Gastroesophageal sphincter (tissue), 4 donors: ENCODE results near the gene NYAP1. TPM values are rescaled to one million over a fixed set of nuclear protein-coding genes. Genes with fewer than 3 reads are reported as not detected.

Experiments
- ATAC-seq: fragments of 150-250 bp; one replicate; pipeline ENCODE4 v1.9.1; 2016; ENCODE audit warnings: mild to moderate bottlenecking, moderate library complexity
- H3K27ac ChIP-seq, 4 donors: fragments of 200-600 bp; sonication (generic) in 3 of 4; 1 replicate in 3 of 4; 2 replicates in 1 of 4; pipeline ENCODE4 v1.5.1; 2016 to 2019
- H3K27me3 ChIP-seq: fragments of 200-600 bp; sonication (generic); one replicate; pipeline ENCODE4 v1.5.1; 2019
- H3K36me3 ChIP-seq, 2 donors: fragments of 200-600 bp; sonication (generic); one replicate each; pipeline ENCODE4 v1.5.1; 2019; ENCODE audit warnings: control low read depth in 1 of 2
- H3K4me1 ChIP-seq, 3 donors: fragments of 200-600 bp; sonication (generic); 1 replicate in 2 of 3; 2 replicates in 1 of 3; pipeline ENCODE4 v1.5.1; 2016 to 2019; ENCODE audit warnings: control low read depth in 2 of 3
- H3K4me3 ChIP-seq, 2 donors: fragments of 200-600 bp; sonication (generic); one replicate each; pipeline ENCODE4 v1.5.1; 2019; ENCODE audit warnings: mild to moderate bottlenecking in 1 of 2, moderate library complexity in 1 of 2
- H3K9me3 ChIP-seq, 3 donors: fragments of 200-600 bp; sonication (generic); one replicate each; pipeline ENCODE4 v1.5.1; 2017 to 2019; ENCODE audit warnings: control low read depth in 2 of 3
- EP300 ChIP-seq: sonication (generic); formaldehyde crosslinking; IDR thresholded peaks from one replicate; pipeline ENCODE4 v1.6.1; 2017; ENCODE audit warnings: antibody characterized with exemption, mild to moderate bottlenecking
- POLR2A ChIP-seq, 2 donors: fragments of 450-650 bp; IDR thresholded peaks; one replicate each; pipeline ENCODE4 v1.6.1; 2017; ENCODE audit warnings: antibody characterized with exemption in 2 of 2, mild to moderate bottlenecking in 2 of 2, moderate library complexity in 1 of 2
- POLR2AphosphoS5 ChIP-seq: sonication (generic); formaldehyde crosslinking; IDR thresholded peaks from one replicate; pipeline ENCODE4 v1.6.1; 2017; ENCODE audit warnings: antibody characterized with exemption
- WGBS, 2 donors: methylation state at CpG; one replicate each; pipeline ENCODE4 v1.1.5; 2018; ENCODE audit warnings: low coverage in 1 of 2; 5-methylcytosine and 5-hydroxymethylcytosine counted together
- total RNA-seq, 4 donors: library from RNA; depleted of rRNA; stranded (reverse); fragments of >200 nt; gene quantifications; one replicate each; pipeline ENCODE4 v1.1.0, GENCODE V29; 2016
- TF ChIP-seq, protein P1 (sequence below), 4 experiments: fragments of 200-600 bp in 2 of 4; fragments of 450-650 bp in 2 of 4; sonication (generic) in 1 of 4; IDR thresholded peaks; one replicate each; pipeline ENCODE4 v1.5.1; 2017 to 2019; ENCODE audit warnings: antibody characterized with exemption in 4 of 4, mild to moderate bottlenecking in 2 of 4, moderate library complexity in 2 of 4

Gene NYAP1
- total RNA-seq, 4 donors from 2014 or later = 0.94 to 3.1 (median 1.8) TPM

DNA sequence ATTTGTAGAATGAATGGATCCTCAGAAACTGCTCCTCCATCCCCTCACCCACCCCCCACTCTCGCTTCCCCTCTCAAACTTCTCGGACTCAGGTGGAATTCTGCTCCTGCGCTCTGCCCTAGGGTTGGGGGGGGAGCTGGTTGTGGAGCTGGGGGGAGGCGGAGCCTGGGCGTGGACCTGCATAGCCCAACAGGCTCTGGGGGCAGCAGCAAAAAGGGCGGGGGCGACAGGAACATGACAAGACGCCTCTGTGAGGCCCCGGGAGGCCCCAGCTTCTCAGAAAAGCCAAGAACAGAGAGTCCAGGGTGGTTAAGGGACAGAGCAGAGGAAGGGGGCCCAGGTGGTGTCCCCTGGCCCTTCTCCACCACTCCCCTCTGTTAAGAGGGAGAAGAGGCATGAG is 8.2 kb upstream of the NYAP1 start:
- peak overlapping the region in 1 of 2 donors; percentile 78 for H3K4me3 ChIP-seq
- TF ChIP-seq POLR2AphosphoS5 (no peak), POLR2A (IDR thresholded peaks at IDR 0.05) (no peak), EP300 (no peak)
- TF ChIP-seq, protein P1, sequence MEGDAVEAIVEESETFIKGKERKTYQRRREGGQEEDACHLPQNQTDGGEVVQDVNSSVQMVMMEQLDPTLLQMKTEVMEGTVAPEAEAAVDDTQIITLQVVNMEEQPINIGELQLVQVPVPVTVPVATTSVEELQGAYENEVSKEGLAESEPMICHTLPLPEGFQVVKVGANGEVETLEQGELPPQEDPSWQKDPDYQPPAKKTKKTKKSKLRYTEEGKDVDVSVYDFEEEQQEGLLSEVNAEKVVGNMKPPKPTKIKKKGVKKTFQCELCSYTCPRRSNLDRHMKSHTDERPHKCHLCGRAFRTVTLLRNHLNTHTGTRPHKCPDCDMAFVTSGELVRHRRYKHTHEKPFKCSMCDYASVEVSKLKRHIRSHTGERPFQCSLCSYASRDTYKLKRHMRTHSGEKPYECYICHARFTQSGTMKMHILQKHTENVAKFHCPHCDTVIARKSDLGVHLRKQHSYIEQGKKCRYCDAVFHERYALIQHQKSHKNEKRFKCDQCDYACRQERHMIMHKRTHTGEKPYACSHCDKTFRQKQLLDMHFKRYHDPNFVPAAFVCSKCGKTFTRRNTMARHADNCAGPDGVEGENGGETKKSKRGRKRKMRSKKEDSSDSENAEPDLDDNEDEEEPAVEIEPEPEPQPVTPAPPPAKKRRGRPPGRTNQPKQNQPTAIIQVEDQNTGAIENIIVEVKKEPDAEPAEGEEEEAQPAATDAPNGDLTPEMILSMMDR (IDR thresholded peaks at IDR 0.05) = no peak
- no peaks in the 10 kb centered on the region for H3K27me3 ChIP-seq
- 7% methylated on average over 3 of the region's 9 CpGs; no CpG with 5 or more reads in 1 of the 2 donors for WGBS, 2 donors
- H3K9me3 ChIP-seq = no peaks in the 10 kb centered on the region
- ATAC-seq = no peak
- peak overlapping the region in 3 of 4 donors; percentile 90 to 94 (median 94) for H3K27ac ChIP-seq
- H3K36me3 ChIP-seq = peaks cover 0 to 51% of the 10 kb centered on the region in 2 donors
- H3K4me1 ChIP-seq = peaks cover 0 to 83% (median 53%) of the 10 kb centered on the region in 3 donors

DNA sequence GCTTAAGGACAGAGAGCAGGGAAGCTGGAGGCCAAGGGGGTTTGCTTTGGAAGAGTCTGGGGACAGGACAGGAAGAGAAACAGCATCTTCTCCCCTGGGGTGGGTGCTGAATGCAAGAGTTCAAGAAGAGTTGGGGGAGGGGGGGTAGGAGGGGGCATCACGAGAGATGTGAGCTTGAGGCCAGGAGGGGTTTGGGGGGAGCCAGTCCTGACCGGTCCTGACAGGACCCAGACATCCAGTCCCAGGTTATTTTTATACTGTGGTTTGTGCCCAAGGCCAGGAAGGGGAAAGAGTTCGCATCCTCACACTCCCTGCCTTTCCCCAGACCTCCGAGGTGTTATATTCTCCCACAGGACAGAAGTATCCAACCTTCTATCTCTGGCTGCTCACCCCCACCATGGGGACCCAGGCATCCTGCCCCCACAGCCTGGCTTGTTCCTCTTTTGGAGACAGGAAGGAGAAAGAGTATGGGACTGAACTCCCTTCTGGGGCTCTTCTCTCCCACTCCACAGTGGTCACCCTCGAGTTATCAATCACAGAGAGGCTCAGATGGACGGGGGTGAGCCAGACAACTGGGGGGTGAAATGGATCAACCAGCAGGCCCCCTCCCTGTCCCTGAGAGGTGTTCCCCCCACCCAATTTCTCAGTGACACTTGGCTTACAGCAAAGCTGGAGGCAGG is 7.5 kb upstream of the NYAP1 start:
- TF ChIP-seq POLR2AphosphoS5 = no peak
- TF ChIP-seq, protein P1 (IDR thresholded peaks at IDR 0.05) = no peak
- TF ChIP-seq EP300 = no peak
- TF ChIP-seq POLR2A (IDR thresholded peaks at IDR 0.05) = no peak
- H3K36me3 ChIP-seq = peaks cover 0 to 44% of the 10 kb centered on the region in 2 donors
- H3K4me3 ChIP-seq = peak overlapping the region in 1 of 2 donors; percentile 78
- H3K27me3 ChIP-seq = no peaks in the 10 kb centered on the region
- WGBS, 2 donors = 4 to 24% methylated on average over 3 to 4 of the region's 6 CpGs
- no peak for ATAC-seq
- H3K27ac ChIP-seq = peak overlapping the region in 3 of 4 donors; percentile 90 to 94 (median 94)
- H3K9me3 ChIP-seq = no peaks in the 10 kb centered on the region
- peaks cover 0 to 79% (median 53%) of the 10 kb centered on the region in 3 donors for H3K4me1 ChIP-seq

DNA sequence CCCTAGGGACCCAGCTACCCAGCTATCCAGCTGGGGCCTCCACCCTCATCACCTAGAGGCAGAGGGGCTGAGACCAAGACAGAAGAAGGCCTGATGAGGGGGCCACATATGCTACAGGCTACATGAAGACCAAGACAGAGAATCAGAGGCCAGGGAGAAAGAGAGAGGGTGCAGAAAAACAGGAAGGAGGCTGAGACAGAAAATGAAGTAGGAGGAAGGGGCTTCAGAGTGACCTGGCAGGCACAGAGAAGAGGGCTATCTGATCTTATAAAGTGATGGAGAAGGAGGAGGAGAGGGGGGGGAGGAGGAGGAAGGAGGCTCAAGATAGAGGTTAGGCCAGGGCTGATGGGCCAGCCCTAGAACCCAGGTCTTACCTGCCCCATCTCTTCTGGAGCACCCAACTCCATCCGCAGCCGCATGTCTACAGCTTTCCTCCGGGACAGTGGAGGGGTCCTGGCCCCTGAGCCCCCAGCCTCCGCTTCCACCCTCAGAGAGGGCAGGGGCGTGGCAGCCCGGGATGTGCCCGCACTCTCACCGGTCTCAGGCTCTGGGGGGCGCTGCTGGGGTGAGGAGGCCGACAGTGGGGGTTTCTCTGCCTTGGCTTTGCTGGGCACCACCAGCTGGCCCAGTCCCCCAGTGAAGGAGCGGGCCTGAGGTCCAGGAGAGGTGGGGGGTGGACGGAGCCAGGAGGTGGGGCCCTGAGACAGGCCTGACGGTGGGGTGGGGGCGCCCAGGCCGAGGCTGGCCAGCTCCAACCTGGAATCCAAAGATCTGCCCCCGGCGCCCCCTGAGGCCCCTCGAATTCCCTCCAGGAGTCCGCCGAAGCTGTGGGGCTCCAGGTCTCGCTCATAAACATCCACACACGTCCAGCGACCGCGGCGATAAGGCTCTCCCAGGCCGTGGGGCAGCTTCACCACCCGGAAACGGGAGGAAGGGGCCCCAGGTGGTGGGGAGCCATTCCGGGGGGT is 6.5 kb upstream of the NYAP1 start:
- H3K27ac ChIP-seq = peak overlapping the region; percentile 10 to 94 (median 92)
- peaks cover 0 to 69% (median 53%) of the 10 kb centered on the region in 3 donors for H3K4me1 ChIP-seq
- H3K27me3 ChIP-seq = no peaks in the 10 kb centered on the region
- WGBS, 2 donors = 34 to 42% methylated on average over 3 to 6 of the region's 30 CpGs
- H3K9me3 ChIP-seq = no peaks in the 10 kb centered on the region
- peak overlapping the region; percentile 69 to 78 for H3K4me3 ChIP-seq
- TF ChIP-seq POLR2AphosphoS5 = no peak
- TF ChIP-seq, protein P1 (IDR thresholded peaks at IDR 0.05) = peak in 1 of 4 experiments; percentile 38
- ATAC-seq = no peak
- H3K36me3 ChIP-seq = peaks cover 0 to 34% of the 10 kb centered on the region in 2 donors

DNA sequence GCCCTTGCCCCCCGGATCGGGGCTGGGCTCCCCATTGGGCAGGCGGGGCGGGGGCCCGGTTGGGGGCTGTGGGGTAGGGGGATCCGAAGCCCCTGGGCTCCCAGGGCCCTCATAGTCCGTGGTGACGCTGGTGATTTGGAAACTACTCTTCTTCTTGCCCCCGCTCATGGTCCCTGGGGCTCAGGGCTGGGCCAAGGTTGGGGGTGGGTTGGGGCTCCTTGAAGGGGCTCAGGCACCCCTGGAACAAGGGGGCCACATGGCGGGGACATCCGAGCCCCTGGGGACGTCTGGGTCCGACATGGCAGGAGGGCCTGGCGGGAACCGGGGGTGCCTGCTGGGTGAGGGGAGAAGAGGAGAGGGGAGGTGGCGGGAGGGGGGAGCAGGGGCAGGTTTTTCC is 5.9 kb upstream of the NYAP1 start:
- peak overlapping the region; percentile 69 to 78 for H3K4me3 ChIP-seq
- ATAC-seq = no peak
- H3K4me1 ChIP-seq = peaks cover 0 to 69% (median 50%) of the 10 kb centered on the region in 3 donors
- peaks cover 0 to 27% of the 10 kb centered on the region in 2 donors for H3K36me3 ChIP-seq
- H3K9me3 ChIP-seq = no peaks in the 10 kb centered on the region
- TF ChIP-seq POLR2AphosphoS5 (no peak), POLR2A (IDR thresholded peaks at IDR 0.05) (no peak), EP300 (no peak)
- TF ChIP-seq, protein P1 (IDR thresholded peaks at IDR 0.05) = no peak
- no CpG with 5 or more reads among the region's 16 CpGs for WGBS, 2 donors
- H3K27me3 ChIP-seq = no peaks in the 10 kb centered on the region
- H3K27ac ChIP-seq = peak overlapping the region; percentile 10 to 94 (median 92)
